GM06990 (cell line): ENCODE measurements around the gene CMTM1.

Experiments used
- DNase-seq: peaks from one replicate; pipeline ENCODE4 v3.0.0-alpha.2; 2011; ENCODE audit not compliant: insufficient read length; ENCODE audit errors: extremely low read depth
- H3K27me3 ChIP-seq: replicated peaks from 2 replicates; pipeline ENCODE4 v1.6.0; 2011; ENCODE audit warnings: low read length; ENCODE audit not compliant: control insufficient read depth, insufficient read depth
- H3K36me3 ChIP-seq: 2 replicates; pipeline ENCODE4 v1.5.1; 2011; ENCODE audit warnings: low read length; ENCODE audit not compliant: control insufficient read depth, insufficient read depth
- H3K4me3 ChIP-seq: replicated peaks from 2 replicates; pipeline ENCODE4 v1.5.1; 2011; ENCODE audit warnings: low read depth, mild to moderate bottlenecking, control low read depth, low read length
- CTCF ChIP-seq: IDR thresholded peaks from 2 replicates; pipeline ENCODE4 v1.5.1; 2011; ENCODE audit warnings: low read length, control low read depth, mild to moderate bottlenecking, inconsistent platforms; ENCODE audit not compliant: insufficient read depth, poor library complexity, severe bottlenecking

The CMTM1 gene

GRCh38 chr16:66536525-66536924 lies 29.7 kb upstream of the CMTM1 start:
- Histone ChIP-seq H3K36me3 (no peaks in the 10 kb centered on the region), H3K27me3 (no peaks in the 10 kb centered on the region), H3K4me3 (no peak overlapping the region)
- TF ChIP-seq CTCF = no peak
- no peak for DNase-seq

- no peak for DNase-seq
- H3K27me3 ChIP-seq = no peaks in the 10 kb centered on the region
- no peak for TF ChIP-seq CTCF
Measured at GRCh38 chr16:66537236-66537635, 29.0 kb upstream of the CMTM1 start.

GRCh38 chr16:66538910-66539309 lies 27.3 kb upstream of the CMTM1 start:
- DNase-seq = no peak
- H3K4me3 ChIP-seq = no peak overlapping the region
- no peaks in the 10 kb centered on the region for H3K36me3 ChIP-seq
- TF ChIP-seq CTCF = no peak
- H3K27me3 ChIP-seq = no peaks in the 10 kb centered on the region

More at GRCh38 chr16:66537236-66537635, 29.0 kb upstream of the CMTM1 start:
- Histone ChIP-seq H3K4me3 (no peak overlapping the region), H3K36me3 (no peaks in the 10 kb centered on the region)

DNA sequence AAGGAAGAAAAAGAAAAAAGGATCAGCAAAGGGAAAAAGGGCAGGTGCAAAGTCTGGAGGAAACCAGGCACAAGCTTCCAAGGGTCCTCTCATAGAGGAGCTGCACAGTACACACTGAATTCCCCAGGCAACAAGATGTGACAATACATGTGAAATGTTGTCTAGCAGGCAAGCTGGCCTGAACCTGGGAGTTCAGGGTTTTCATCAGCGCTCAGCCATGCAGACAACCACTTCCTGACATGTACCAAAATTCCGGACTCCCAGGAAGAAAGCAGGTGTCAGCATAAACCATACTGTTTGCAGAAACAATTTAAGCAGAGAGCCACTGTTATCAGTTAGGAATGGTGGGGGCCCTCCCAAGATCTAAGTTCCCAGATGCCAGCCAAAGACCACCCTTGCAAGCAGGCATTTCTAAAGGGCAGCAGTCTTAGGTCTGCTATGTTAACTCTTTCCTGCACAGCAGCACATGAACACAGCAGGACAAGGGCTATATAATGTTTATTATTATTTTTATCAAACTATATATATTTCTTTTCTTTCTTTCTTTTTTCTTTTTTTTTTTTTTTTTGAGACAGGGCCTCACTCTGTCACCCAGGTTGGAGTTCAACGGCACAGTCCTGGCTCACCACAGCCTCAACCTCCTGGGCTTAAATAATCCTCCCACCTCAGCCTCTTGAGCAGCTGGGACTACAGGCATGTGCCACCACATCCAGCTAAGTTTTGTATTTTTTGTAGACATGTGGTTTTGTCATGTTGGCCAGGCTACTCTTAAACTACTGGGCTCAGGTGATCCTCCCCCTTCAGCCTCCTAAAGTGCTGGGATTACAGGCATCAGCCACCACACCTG lies 26.4 kb upstream of the CMTM1 start:
- Histone ChIP-seq H3K36me3 (no peaks in the 10 kb centered on the region), H3K27me3 (no peaks in the 10 kb centered on the region), H3K4me3 (no peak overlapping the region)
- no peak for TF ChIP-seq CTCF
- peak; percentile 40 for DNase-seq

GRCh38 chr16:66541388-66542355 lies 24.6 kb upstream of the CMTM1 start:
- Histone ChIP-seq H3K36me3 (no peaks in the 10 kb centered on the region), H3K4me3 (no peak overlapping the region), H3K27me3 (no peaks in the 10 kb centered on the region)
- no peak for DNase-seq
- no peak for TF ChIP-seq CTCF
